HG03135 (cell line): Measurements from ENCODE around the gene POLR2B.
"Not testable (repeated sequence)": the region's sequence is repeated elsewhere in the genome, so short reads cannot be mapped to it uniquely, and the experiment has no call there.

Source experiments
- ATAC-seq: cut with Tn5 transposase; IDR thresholded peaks from one replicate; pipeline ENCODE4 v1.9.1; 2021; ENCODE audit warnings: mild to moderate bottlenecking, moderate library complexity; ENCODE audit not compliant: unreplicated experiment

POLR2B gene

GRCh38 chr4:56978750-56979303 is at the start of gene POLR2B:
POLR2B (plus strand) TSS chr4:56978896; CDS start chr4:56978986, 90 bp downstream.
- peak; percentile 41 for ATAC-seq

GRCh38 chr4:56930638-56931037 is 48.1 kb upstream of the POLR2B start:
- ATAC-seq = no peak

DNA sequence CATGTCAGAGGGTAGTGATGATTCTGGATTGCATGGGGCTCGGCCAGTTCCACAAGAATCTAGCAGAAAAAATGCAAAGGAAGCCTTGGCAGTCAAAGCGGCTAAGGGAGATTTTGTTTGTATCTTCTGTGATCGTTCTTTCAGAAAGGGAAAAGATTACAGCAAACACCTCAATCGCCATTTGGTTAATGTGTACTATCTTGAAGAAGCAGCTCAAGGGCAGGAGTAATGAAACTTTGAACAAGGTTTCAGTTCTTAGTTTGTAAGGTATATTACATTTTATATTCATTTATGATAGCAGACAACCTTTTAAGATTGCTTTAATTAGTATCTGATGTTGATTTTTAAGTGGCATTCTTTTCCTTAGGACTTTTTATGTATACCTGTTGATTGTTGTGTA is 46.8 kb upstream of the POLR2B start:
- ATAC-seq = no peak

GRCh38 chr4:56937262-56937661 is 41.4 kb upstream of the POLR2B start:
- no peak for ATAC-seq

DNA sequence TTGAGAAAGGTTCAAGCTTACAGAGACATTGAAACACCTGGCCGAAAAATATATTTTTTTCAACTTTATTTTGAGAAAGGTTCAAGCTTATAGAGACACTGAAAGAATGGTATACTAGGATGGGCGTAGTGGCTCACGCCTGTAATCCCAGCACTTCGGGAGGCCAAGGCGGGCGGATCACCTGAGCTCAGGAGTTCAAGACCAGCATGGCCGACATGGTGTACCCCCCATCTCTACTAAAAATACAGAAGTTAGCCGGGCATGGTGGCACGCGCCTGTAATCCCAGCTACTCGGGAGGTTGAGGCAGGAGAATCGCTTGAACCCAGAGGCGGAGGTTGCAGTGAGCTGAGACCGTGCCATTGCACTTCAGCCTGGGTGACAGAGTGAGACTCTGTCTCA is 38.9 kb upstream of the POLR2B start:
- ATAC-seq = not testable (repeated sequence)

DNA sequence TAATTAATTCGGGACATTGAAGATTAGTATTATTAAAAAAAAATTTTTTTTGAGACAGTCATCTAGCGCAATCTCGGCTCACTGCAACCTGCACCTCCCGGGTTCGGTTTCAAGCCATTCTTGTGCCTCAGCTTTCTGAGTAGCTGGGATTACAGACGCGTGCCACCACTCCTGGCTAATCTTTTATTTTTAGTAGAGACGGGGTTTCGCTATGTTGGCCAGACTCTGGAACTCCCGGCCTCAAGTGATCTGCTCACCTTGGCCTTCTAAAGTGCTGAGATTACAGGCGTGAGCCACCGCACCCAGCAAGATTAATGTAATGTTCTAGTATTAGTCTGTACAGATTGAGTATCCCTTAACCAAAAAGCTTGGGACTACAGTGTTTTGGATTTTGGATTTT is 38.3 kb upstream of the POLR2B start:
- no peak for ATAC-seq

DNA sequence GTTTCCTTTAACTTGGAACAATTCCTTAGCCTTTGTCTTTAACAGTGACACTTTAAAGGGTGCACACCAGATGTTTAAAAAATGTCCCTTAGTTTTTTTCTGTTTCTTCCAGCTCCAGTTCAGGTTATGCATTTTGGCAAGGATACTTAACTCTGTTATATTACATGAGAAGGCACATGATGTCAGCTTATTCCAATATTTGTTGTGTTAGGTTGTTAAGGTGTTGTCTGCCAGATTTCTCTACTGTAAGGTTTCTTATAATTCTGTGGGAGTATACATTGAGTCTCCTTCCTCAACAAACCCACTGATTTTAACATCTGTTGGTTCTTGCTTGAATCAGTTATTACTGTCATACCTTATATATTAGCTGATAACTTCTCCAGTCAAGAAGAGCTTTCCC is 37.7 kb upstream of the POLR2B start:
- no peak for ATAC-seq

DNA sequence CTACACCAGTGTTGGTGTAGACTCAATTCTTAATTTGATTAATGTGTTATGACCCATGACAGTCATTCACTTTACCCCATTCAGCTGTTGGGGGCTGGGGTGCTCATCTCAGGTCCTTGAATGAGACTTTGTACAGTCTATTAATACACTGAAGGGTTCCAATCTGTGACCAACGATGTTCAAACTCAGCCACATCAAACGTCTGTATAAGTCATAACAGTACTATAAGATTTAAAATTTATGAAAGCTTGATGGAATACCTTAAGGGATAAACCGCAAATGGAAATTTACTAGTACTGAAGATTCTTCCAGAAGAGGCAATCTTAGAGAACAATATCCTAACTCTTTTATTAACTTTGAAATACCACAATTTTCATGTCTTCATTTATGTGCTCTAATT is 37.3 kb upstream of the POLR2B start:
- ATAC-seq = no peak

GRCh38 chr4:56953680-56954520 is 24.8 kb upstream of the POLR2B start:
- ATAC-seq = no peak

DNA sequence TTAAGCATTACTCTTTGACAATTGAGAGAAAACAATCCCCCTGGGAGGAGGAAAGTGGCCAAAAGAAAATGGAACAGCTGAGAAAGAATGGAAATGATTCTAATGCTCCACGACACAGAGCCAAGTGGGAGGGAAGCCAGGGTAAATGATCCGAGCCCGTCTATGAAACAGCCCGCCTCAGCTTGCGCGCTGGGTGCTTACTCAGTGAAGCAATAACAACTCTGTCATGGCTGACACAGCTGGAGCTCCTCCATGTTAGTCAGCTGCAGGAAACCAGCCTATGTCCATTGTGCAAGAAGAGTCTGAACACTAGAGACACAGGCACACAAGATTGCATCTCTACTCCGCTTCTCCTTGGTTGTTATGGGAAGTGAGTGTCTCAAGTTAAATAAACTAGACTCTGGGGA is 20.6 kb upstream of the POLR2B start:
- ATAC-seq = no peak

DNA sequence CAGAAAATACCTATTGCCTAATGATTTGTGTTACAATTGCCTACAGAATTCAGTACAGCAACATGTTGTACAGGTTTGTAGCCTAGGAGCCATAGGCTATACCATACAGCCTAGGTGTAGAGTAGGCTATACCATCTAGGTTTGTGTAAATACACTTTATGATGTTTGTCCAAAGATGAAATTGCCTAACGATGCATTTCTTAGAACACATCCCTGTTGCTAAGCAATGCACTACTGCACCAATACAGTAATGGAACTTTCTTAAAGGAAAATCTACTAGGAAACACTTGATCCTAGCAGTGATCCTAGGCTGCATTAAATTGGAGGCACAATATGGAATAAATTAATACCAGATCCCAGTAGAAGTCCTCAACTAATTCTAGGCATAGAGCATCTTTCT is 19.6 kb upstream of the POLR2B start:
- no peak for ATAC-seq

DNA sequence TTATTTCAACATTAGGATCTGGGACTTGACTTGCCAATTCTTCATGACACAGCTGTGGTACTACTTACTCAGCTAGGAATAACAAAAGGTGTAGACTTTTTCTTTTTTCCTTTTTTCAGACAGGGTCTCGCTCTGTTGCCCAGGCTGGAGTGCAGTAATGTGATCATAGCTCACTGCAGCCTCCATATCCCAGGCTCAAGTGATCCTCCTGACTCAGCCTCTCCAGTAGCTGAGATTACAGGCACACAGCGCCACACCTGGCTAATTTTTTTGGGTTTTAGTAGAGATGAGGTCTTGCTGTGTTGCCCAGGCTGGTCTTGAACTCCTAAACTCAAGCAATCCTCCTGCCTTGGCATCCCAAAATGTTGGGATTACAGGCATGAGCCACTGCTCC is 17.6 kb upstream of the POLR2B start:
- no peak for ATAC-seq

DNA sequence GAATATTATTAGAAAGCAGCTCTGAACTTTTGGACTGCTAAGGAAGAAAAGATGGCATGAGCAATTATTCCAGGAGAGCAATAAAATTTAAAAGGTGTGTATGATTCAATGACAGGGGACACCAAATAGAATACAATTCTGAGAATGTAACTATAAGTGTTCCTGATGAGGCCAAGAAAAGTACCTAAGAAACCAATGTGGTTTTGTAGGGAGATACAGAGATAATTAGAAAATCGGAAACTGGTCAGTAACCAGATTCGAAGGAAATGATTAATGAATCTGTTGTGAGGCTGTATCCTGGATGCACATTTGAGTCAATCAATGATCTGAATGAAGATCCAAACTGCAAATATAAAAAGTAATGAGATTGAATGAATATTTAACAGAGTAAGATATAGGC is 7.3 kb upstream of the POLR2B start:
- ATAC-seq = no peak

- ATAC-seq = no peak
These were observed 6.3 kb upstream of the POLR2B start for GRCh38 chr4:56972389-56972788.

DNA sequence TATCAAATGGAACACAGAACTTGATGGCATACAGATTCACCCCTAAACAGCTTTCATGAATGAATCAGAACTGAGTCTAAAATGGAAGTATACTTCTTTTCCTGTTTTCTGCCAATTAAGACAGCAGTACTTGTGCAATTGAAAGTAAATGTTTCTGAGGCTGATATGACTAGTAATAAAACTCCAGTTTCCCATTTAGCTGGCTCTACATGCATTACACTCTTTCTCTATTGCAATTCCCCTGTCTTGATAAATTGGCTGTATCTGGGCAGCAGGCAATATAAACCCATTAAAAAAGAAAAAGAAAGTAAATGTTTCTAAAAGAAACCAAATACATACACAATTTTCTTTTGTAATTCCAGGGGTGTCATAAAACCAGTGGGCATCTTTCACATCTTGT is 5.9 kb upstream of the POLR2B start:
- ATAC-seq = no peak

- ATAC-seq = no peak
These were observed 5.4 kb upstream of the POLR2B start for GRCh38 chr4:56973336-56973735.

GRCh38 chr4:56976283-56976836 is 2.3 kb upstream of the POLR2B start:
- ATAC-seq = no peak

- peak; percentile 31 for ATAC-seq
These were observed 1.8 kb upstream of the POLR2B start for GRCh38 chr4:56976837-56977320.

DNA sequence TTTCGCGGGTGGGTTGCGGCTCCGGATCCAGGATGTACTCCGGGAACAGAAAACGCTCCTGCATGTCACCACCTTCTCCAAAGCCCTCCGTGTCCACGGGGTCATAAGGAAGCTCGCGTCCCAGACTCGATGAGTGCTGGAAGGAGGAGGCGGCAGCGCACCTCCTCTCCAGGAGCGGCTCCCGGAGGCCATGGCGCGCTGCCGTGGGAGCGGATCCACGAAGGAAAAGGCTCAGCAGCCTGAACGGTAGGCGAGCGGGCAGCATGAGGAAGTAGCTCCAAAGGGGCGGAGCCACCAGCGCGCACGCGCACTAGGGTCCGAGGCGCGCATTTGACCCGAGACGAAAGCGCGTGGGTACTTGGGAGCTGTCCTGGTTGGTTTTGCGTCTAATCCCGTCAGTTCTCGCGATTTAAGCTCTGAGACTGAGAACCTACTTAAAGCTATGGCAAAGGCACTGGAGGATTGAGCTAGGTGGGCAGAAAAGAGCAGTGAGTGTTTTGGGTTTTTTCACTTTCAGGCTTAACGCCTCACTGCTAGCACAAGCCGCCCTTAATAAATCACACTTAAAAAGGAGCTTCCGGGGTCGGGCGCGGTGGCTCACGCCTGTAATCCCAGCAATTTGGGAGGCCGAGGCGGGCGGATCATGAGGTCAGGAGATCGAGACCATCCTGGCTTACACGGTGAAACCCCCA is 1.2 kb upstream of the POLR2B start, which contains the start of gene NOA1:
TSS of gene NOA1 (minus strand) at position 286 of the 692 bp plus-strand sequence. CDS start at position 265, 21 bp downstream.
- ATAC-seq = peak; percentile 85

- ATAC-seq = no peak
These were observed 851 bp downstream of the POLR2B start for GRCh38 chr4:56979421-56980072.

- ATAC-seq = no peak
These were observed 3.1 kb downstream of the POLR2B start for GRCh38 chr4:56981795-56982201.
